NOMO-1 (cell line): ENCODE results near the gene ZNF331.

Experiments
- DNase-seq, 2 experiments: peaks; one replicate each; lab custom pipeline; 2025; ENCODE audit not compliant: unreplicated experiment in 2 of 2; lab: John Stamatoyannopoulos, UW

ZNF331 gene

DNA sequence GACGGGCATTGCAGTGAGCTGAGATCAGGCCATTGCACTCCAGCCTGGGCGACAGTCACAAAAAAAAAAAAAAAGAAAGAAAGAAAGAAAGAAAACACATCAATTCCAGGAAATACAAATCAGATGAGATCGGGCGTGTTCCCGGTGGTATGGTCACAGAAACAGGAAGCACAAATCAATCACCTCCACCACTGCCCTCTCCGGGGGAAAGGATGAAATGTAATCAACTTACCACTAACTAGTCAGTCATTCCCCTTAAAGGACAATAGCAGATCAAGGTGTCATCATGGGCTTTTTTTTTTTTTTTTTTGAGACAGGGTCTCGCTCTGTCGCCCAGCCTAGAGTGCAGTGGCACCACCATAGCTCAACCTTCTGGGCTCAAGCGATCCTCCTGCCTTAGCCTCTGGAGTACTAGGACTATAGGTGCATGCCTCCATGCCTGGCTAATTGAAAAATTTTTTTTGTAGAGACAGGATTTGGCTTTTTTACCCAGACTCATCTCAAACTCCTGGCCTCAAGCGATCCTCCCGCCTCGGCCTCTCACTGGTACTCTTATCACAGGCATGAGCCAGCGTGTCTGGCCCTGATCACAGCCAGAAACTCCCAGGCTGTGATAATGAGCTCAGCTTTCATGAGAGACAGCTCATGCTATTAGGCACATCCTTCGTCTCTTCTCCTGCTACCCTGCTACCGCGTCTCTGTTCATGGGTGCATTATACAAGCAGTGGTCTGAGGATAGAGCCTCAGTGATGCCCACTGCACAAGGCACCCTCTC lies 87.0 kb downstream of the ZNF331 start:
- no peak for DNase-seq

DNA sequence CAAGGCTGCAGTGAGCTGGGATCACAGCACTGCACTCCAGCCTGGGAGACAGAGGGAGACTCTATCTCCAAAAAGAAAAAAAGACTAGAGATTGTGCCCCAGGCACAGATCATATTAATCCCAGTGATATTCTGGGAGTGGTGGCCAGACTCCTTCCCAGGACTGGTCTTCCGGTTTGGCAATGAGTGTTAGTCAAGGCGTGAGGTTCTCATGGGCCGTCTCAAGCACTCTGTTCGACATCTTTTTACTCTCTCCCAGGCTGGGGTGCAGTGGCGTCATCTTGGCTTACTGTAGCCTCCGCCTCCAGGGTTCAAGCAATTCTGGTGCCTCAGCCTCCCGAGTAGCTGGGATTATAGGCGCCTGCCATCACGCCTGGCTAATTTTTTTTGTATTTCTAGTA lies 88.5 kb downstream of the ZNF331 start:
- no peak for DNase-seq

DNA sequence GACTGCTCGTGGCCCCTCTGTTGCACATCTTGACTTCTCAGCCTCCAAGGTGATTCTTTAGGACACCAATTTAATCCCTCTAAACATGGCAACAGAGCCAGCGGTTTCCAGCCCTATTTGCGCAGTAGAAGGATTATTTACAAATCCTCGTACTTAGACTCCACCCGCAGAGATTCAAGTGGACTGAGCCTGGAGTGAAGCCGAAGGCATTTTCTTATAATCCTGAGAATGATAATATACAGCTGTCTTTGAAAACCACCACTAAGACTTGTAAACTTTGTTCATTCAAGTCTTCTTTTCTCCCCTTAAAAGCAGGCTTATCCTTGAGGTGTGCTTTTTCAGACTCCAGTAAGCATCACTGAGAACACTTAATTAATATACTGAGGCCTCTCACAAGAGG lies 89.0 kb downstream of the ZNF331 start:
- DNase-seq = no peak
